ENCODE measurements around the gene EYS.

EYS gene

GRCh38 chr6:64703922-64704321, 1003.1 kb downstream of the EYS start:
- no peak for DNase-seq

- DNase-seq, result no peak
These were observed 1011.0 kb downstream of the EYS start for GRCh38 chr6:64696053-64696452.

- DNase-seq, result no peak
These were observed 1012.7 kb downstream of the EYS start for GRCh38 chr6:64694356-64694755.

GRCh38 chr6:64691064-64691463, 1016.0 kb downstream of the EYS start:
- DNase-seq, result no peak

- DNase-seq, result no peak
These were observed 1021.6 kb downstream of the EYS start for GRCh38 chr6:64685401-64685800.

- DNase-seq, result no peak
These were observed 1023.3 kb downstream of the EYS start for GRCh38 chr6:64683682-64684081.

- no peak for DNase-seq
These were observed 1025.4 kb downstream of the EYS start for GRCh38 chr6:64681416-64682160.

GRCh38 chr6:64680446-64680845, 1026.6 kb downstream of the EYS start:
- DNase-seq, result no peak

GRCh38 chr6:64679416-64679815, 1027.6 kb downstream of the EYS start:
- DNase-seq, result no peak

GRCh38 chr6:64672651-64673050, 1034.4 kb downstream of the EYS start:
- DNase-seq, result no peak

- no peak for DNase-seq
These were observed 1034.9 kb downstream of the EYS start for GRCh38 chr6:64672131-64672530.

- no peak for DNase-seq
These were observed 1041.9 kb downstream of the EYS start for GRCh38 chr6:64665137-64665536.

- no peak for DNase-seq
These were observed 1042.5 kb downstream of the EYS start for GRCh38 chr6:64664480-64664879.

GRCh38 chr6:64644024-64644423, 1063.0 kb downstream of the EYS start:
- no peak for DNase-seq

GRCh38 chr6:64630901-64631300, 1076.1 kb downstream of the EYS start:
- no peak for DNase-seq

GRCh38 chr6:64622944-64623343, 1084.1 kb downstream of the EYS start:
- DNase-seq, result no peak

- DNase-seq, result no peak
These were observed 1104.0 kb downstream of the EYS start for GRCh38 chr6:64602993-64603392.

GRCh38 chr6:64591676-64592036, 1115.4 kb downstream of the EYS start:
- DNase-seq, result no peak

GRCh38 chr6:64590965-64591675, 1115.9 kb downstream of the EYS start:
- DNase-seq, result no peak

- no peak for DNase-seq
These were observed 1117.1 kb downstream of the EYS start for GRCh38 chr6:64589961-64590360.

GRCh38 chr6:64580346-64580745, 1126.7 kb downstream of the EYS start:
- DNase-seq, result no peak

GRCh38 chr6:64553249-64553786, 1153.7 kb downstream of the EYS start:
- DNase-seq, result no peak

GRCh38 chr6:64547594-64548268, 1159.3 kb downstream of the EYS start:
- DNase-seq, result no peak

GRCh38 chr6:64539917-64540316, 1167.1 kb downstream of the EYS start:
- no peak for DNase-seq
